ENCODE results near the gene RBM6.

GRCh38 chr3:49998326-49998725, 58.4 kb downstream of the RBM6 start:
- no peak for TF ChIP-seq REST (IDR thresholded peaks at IDR 0.05; ENCODE audit: borderline replicate concordance)
- TF ChIP-seq REST (CRISPR knock-in tag; IDR thresholded peaks at IDR 0.05; ENCODE audit: low read depth), result no peak
- TF ChIP-seq DNMT1 (IDR thresholded peaks at IDR 0.05), result no peak
- no peak for TF ChIP-seq POLR2AphosphoS5 (IDR thresholded peaks at IDR 0.05; ENCODE audit: control insufficient read depth, insufficient read depth, low read depth, low read length)
- no peak for TF ChIP-seq ZBTB5 (IDR thresholded peaks at IDR 0.05)
- TF ChIP-seq SRF (CRISPR knock-in tag; IDR thresholded peaks at IDR 0.05), result no peak
- no peak for TF ChIP-seq CTCF (IDR thresholded peaks at IDR 0.05 in 2 of 3, conservative IDR thresholded peaks at IDR 0.05 in 1 of 3; ENCODE audit: insufficient read depth in 2 of 3, low read depth in 1 of 3, low read length in 3 of 3)
- TF ChIP-seq PTRF (tag; IDR thresholded peaks at IDR 0.05), result no peak
- TF ChIP-seq NCOR1 (IDR thresholded peaks at IDR 0.05), result no peak
- TF ChIP-seq MEF2A (IDR thresholded peaks at IDR 0.05; ENCODE audit: control insufficient read depth, low read depth, low read length), result no peak
- no peak for TF ChIP-seq TCF7 (IDR thresholded peaks at IDR 0.05; ENCODE audit: borderline replicate concordance)
